GM23338 (cell line): Measurements from ENCODE around the gene TCF7L2. TPM values are rescaled to one million over a fixed set of nuclear protein-coding genes. Genes with fewer than 3 reads are reported as not detected.

Source experiments
- ATAC-seq: fragments of 200-7000 bp; cut with Tn5 transposase; 3 replicates; pipeline ENCODE4 v1.9.1; 2020
- DNase-seq: peaks from one replicate; pipeline ENCODE4 v3.0.0-alpha.2; 2015; ENCODE audit warnings: low spot score
- H2AFZ ChIP-seq: fragments of 200-600 bp; sonication (generic); 2 replicates; pipeline ENCODE4 v1.8.0; 2016; ENCODE audit warnings: antibody characterized with exemption, mild to moderate bottlenecking, moderate library complexity
- H3F3A ChIP-seq: fragments of 200-600 bp; sonication (generic); replicated peaks from 2 replicates; pipeline ENCODE4 v1.8.0; 2017; ENCODE audit warnings: antibody characterized with exemption, mixed run types, low read depth
- H3K27ac ChIP-seq: fragments of 200-600 bp; sonication (generic); 2 replicates; pipeline ENCODE4 v1.6.1; 2016; ENCODE audit warnings: low read depth
- H3K27me3 ChIP-seq: fragments of 200-600 bp; sonication (generic); 2 replicates; pipeline ENCODE4 v1.8.0; 2016; ENCODE audit warnings: mild to moderate bottlenecking, mixed run types, moderate library complexity; ENCODE audit not compliant: insufficient read depth
- H3K36me3 ChIP-seq: fragments of 200-600 bp; sonication (generic); 2 replicates; pipeline ENCODE4 v1.8.0; 2016; ENCODE audit warnings: mild to moderate bottlenecking; ENCODE audit not compliant: insufficient read depth
- H3K4me1 ChIP-seq: fragments of 200-600 bp; sonication (generic); 2 replicates; pipeline ENCODE4 v1.8.0; 2016; ENCODE audit warnings: mild to moderate bottlenecking, moderate library complexity; ENCODE audit not compliant: insufficient read depth
- H3K4me2 ChIP-seq: fragments of 200-600 bp; sonication (generic); 2 replicates; pipeline ENCODE4 v1.7.1; 2017; ENCODE audit warnings: mixed run types
- H3K4me3 ChIP-seq: fragments of 200-600 bp; sonication (generic); 2 replicates; pipeline ENCODE4 v1.6.1; 2016; ENCODE audit warnings: mixed run types
- H3K79me2 ChIP-seq: fragments of 200-600 bp; sonication (generic); replicated peaks from 2 replicates; pipeline ENCODE4 v1.8.0; 2017; ENCODE audit warnings: mild to moderate bottlenecking; ENCODE audit not compliant: insufficient read depth
- H3K9me2 ChIP-seq: fragments of 200-600 bp; sonication (generic); 2 replicates; pipeline ENCODE4 v1.8.0; 2017; ENCODE audit not compliant: insufficient read depth
- H4K20me1 ChIP-seq: fragments of 200-600 bp; sonication (generic); replicated peaks from 2 replicates; pipeline ENCODE4 v1.8.0; 2017; ENCODE audit warnings: mild to moderate bottlenecking; ENCODE audit not compliant: insufficient read depth
- H3K27ac Mint-ChIP-seq: 2 replicates; pipeline ENCODE4 v1.8.0; 2020; ENCODE audit warnings: inconsistent platforms, mild to moderate bottlenecking, moderate library complexity, mixed read lengths
- H3K27me3 Mint-ChIP-seq: 3 replicates; pipeline ENCODE4 v1.8.0; 2022; ENCODE audit warnings: low read depth, mild to moderate bottlenecking, moderate library complexity, mixed read lengths, inconsistent platforms; ENCODE audit not compliant: insufficient read depth, poor library complexity
- H3K36me3 Mint-ChIP-seq: 3 replicates; pipeline ENCODE4 v1.8.0; 2021; ENCODE audit warnings: low read depth, mild to moderate bottlenecking, inconsistent platforms, moderate library complexity, mixed read lengths
- H3K4me1 Mint-ChIP-seq: 3 replicates; pipeline ENCODE4 v1.8.0; 2020; ENCODE audit warnings: mild to moderate bottlenecking, inconsistent platforms, mixed read lengths
- H3K4me3 Mint-ChIP-seq: 3 replicates; pipeline ENCODE4 v1.8.0; 2021; ENCODE audit warnings: moderate library complexity, mild to moderate bottlenecking, inconsistent platforms, mixed read lengths
- H3K9me3 Mint-ChIP-seq: 3 replicates; pipeline ENCODE4 v1.8.0; 2020; ENCODE audit warnings: moderate library complexity, mild to moderate bottlenecking, inconsistent platforms, mixed read lengths
- CREB1 ChIP-seq: fragments of 250-450 bp; sonication (Bioruptor Pico); IDR thresholded peaks from 2 replicates; pipeline ENCODE4 v1.5.0; 2020; ENCODE audit warnings: low read depth, mild to moderate bottlenecking, moderate library complexity
- CTCF ChIP-seq, 2 experiments: fragments of 200-600 bp in 1 of 2; sonication (generic) in 1 of 2; conservative IDR thresholded peaks; 2 replicates each; pipeline versions ENCODE4 v1.5.1 to v1.6.1; 2016 to 2017; ENCODE audit warnings: antibody characterized with exemption in 2 of 2, low read depth in 2 of 2, mild to moderate bottlenecking in 2 of 2, moderate library complexity in 1 of 2
- ETS1 ChIP-seq: IDR thresholded peaks from 2 replicates; pipeline ENCODE4 v1.6.1; 2016; ENCODE audit warnings: antibody characterized with exemption
- EZH2phosphoT487 ChIP-seq: fragments of 200-600 bp; sonication (generic); IDR thresholded peaks from one replicate; pipeline ENCODE4 v1.8.1; 2018; ENCODE audit warnings: antibody characterized with exemption; ENCODE audit not compliant: unreplicated experiment
- JUNB ChIP-seq: IDR thresholded peaks from one replicate; pipeline ENCODE4 v1.6.1; 2016; ENCODE audit warnings: antibody characterized with exemption; ENCODE audit not compliant: unreplicated experiment
- NANOG ChIP-seq: IDR thresholded peaks from 2 replicates; pipeline ENCODE4 v1.6.1; 2016; ENCODE audit warnings: antibody characterized with exemption, borderline replicate concordance
- POLR2AphosphoS5 ChIP-seq: IDR thresholded peaks from 2 replicates; pipeline ENCODE4 v1.6.1; 2016; ENCODE audit warnings: antibody characterized with exemption, low read depth
- REST ChIP-seq: IDR thresholded peaks from one replicate; pipeline ENCODE4 v1.6.1; 2018; ENCODE audit warnings: antibody characterized with exemption; ENCODE audit not compliant: unreplicated experiment
- polyA plus RNA-seq: library from polyadenylated mRNA; unstranded; fragments of >200 nt; fragmentation: Nextera tagmentation; extraction: Ambion mirVana; gene quantifications from 2 replicates; pipeline ENCODE4 v1.2.1, GENCODE V29; 2016
- total RNA-seq: library from RNA; depleted of rRNA; stranded (reverse); fragments of >200 nt; shearing (Covaris generic); gene quantifications from 2 replicates; pipeline ENCODE4 v1.2.3, GENCODE V29; 2014

TCF7L2 gene
- total and polyA plus RNA-seq, 2 experiments from 2014 or later = 32.2 to 80.8 TPM

GRCh38 chr10:113067501-113067900 lies 117.5 kb downstream of the TCF7L2 start:
- H3K4me1 ChIP-seq = peaks cover 42% of the 10 kb centered on the region
- peaks cover 95% of the 10 kb centered on the region for H3K79me2 ChIP-seq
- H3K4me2 ChIP-seq = no peak overlapping the region
- H4K20me1 ChIP-seq = peaks cover 61% of the 10 kb centered on the region
- no peaks in the 10 kb centered on the region for H3K9me3 Mint-ChIP-seq
- H3K4me1 Mint-ChIP-seq = peaks cover 51% of the 10 kb centered on the region
- H3F3A ChIP-seq = peaks cover 8% of the 10 kb centered on the region; the same call in 1 of the 2 replicates
- peaks cover 17% of the 10 kb centered on the region for H3K36me3 Mint-ChIP-seq
- no peaks in the 10 kb centered on the region for H3K9me2 ChIP-seq
- no peak for DNase-seq
- H3K27me3 ChIP-seq = no peaks in the 10 kb centered on the region
- no peak overlapping the region for H3K4me3 ChIP-seq
- TF ChIP-seq REST = no peak
- no peak for TF ChIP-seq EZH2phosphoT487
- TF ChIP-seq ETS1 = no peak
- no peak for TF ChIP-seq POLR2AphosphoS5
- H3K27me3 Mint-ChIP-seq = peaks cover 7% of the 10 kb centered on the region
- no peak for ATAC-seq
- no peaks in the 10 kb centered on the region for H3K36me3 ChIP-seq
- no peak overlapping the region for H3K4me3 Mint-ChIP-seq
- peak overlapping the region; percentile 47; the same call in 1 of the 2 replicates for H3K27ac ChIP-seq
- no peak overlapping the region for H2AFZ ChIP-seq
- H3K27ac Mint-ChIP-seq = peak overlapping the region; percentile 47

GRCh38 chr10:113068178-113068890 lies 118.3 kb downstream of the TCF7L2 start:
- H4K20me1 ChIP-seq = peaks cover 65% of the 10 kb centered on the region
- DNase-seq = no peak
- no peak overlapping the region for H2AFZ ChIP-seq
- no peaks in the 10 kb centered on the region for H3K36me3 ChIP-seq
- peaks cover 7% of the 10 kb centered on the region for H3K27me3 Mint-ChIP-seq
- no peak overlapping the region for H3K4me3 Mint-ChIP-seq
- H3K9me2 ChIP-seq = no peaks in the 10 kb centered on the region
- H3K27ac ChIP-seq = peak overlapping the region; percentile 45; the same call in 1 of the 2 replicates
- H3F3A ChIP-seq = peaks cover 8% of the 10 kb centered on the region; the same call in 1 of the 2 replicates
- peaks cover 95% of the 10 kb centered on the region for H3K79me2 ChIP-seq
- H3K27ac Mint-ChIP-seq = no peak overlapping the region
- no peaks in the 10 kb centered on the region for H3K27me3 ChIP-seq
- H3K4me3 ChIP-seq = no peak overlapping the region
- H3K36me3 Mint-ChIP-seq = peaks cover 20% of the 10 kb centered on the region
- no peak for TF ChIP-seq CTCF (conservative IDR thresholded peaks at IDR 0.05; ENCODE audit: low read depth in 2 of 2)
- TF ChIP-seq CREB1 (CRISPR knock-in tag) = no peak
- TF ChIP-seq NANOG = no peak
- no peak for TF ChIP-seq JUNB
- no peak for ATAC-seq
- peaks cover 47% of the 10 kb centered on the region for H3K4me1 Mint-ChIP-seq
- H3K9me3 Mint-ChIP-seq = no peaks in the 10 kb centered on the region
- peaks cover 38% of the 10 kb centered on the region for H3K4me1 ChIP-seq
- no peak overlapping the region for H3K4me2 ChIP-seq
